Dendritic cell treated with granulocyte-macrophage colony-stimulating factor and Interleukin-4, amounts not matched to agents 40 ng/mL and 50 ng/mL, for 4 days (primary cell): ENCODE data around the gene VTN.

Experiments used
- H3K27ac Mint-ChIP-seq: one replicate; pipeline ENCODE4 v1.8.0; 2022; ENCODE audit warnings: mild to moderate bottlenecking, mixed read lengths
- H3K27me3 Mint-ChIP-seq: one replicate; pipeline ENCODE4 v1.8.0; 2022; ENCODE audit warnings: mild to moderate bottlenecking, mixed read lengths
- H3K36me3 Mint-ChIP-seq: one replicate; pipeline ENCODE4 v1.8.0; 2022; ENCODE audit warnings: low read depth, mixed read lengths
- H3K4me1 Mint-ChIP-seq: one replicate; pipeline ENCODE4 v1.8.0; 2022; ENCODE audit warnings: low read depth, mixed read lengths
- H3K4me3 Mint-ChIP-seq: one replicate; pipeline ENCODE4 v1.8.0; 2022; ENCODE audit warnings: mild to moderate bottlenecking, moderate library complexity, mixed read lengths
- H3K9me3 Mint-ChIP-seq: one replicate; pipeline ENCODE4 v1.8.0; 2022; ENCODE audit warnings: mixed read lengths
- intact Hi-C: fragments of 100-400 bp; cut with micrococcal nuclease; formaldehyde crosslinking; loops from one replicate; pipeline ENCODE4 v1.15.0; 2022

VTN gene, protein sequence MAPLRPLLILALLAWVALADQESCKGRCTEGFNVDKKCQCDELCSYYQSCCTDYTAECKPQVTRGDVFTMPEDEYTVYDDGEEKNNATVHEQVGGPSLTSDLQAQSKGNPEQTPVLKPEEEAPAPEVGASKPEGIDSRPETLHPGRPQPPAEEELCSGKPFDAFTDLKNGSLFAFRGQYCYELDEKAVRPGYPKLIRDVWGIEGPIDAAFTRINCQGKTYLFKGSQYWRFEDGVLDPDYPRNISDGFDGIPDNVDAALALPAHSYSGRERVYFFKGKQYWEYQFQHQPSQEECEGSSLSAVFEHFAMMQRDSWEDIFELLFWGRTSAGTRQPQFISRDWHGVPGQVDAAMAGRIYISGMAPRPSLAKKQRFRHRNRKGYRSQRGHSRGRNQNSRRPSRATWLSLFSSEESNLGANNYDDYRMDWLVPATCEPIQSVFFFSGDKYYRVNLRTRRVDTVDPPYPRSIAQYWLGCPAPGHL

DNA sequence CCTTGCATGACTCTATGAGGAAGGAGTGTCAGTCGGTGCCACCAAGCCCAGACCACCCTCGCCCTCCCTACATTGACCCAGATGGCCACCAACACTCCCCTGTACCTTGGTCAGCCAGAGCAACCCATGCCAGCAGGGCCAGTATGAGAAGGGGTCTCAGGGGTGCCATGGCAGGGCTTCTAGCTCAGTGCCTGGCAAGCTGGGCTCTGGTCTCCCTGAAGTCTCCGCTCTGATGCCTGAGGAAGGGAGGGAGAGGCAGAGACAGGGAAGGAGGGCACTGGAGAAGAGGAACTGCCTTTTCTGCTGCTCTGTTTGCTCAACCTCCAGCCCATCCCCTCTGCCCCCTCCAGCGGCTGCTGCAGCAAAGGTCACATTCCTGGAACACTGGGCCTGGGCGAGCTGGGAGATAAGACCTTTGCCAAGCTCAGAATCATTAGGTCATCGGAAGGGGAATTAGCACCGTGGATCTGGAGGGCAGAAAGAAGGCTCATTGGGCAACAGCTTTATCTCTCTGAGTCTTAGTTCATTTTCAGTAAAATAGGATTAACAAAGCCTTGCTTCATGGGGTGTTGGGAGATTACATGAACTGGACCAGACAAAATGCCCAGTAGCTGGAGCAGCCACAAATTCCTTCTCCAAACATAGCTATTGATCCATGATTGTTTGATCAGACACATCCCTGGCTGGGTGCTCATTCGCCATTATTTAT is at the start of gene VTN:
VTN (minus strand) TSS at position 273 of the 709 bp plus-strand sequence; CDS start at position 169, 104 bp downstream.
- H3K4me1 Mint-ChIP-seq = peaks cover 35% of the 10 kb centered on the region
- intact Hi-C loops = no loop called here
- peak within 1 kb of the TSS; percentile 76 for H3K4me3 Mint-ChIP-seq
- peaks cover 32% of the 10 kb centered on the region for H3K36me3 Mint-ChIP-seq
- H3K27me3 Mint-ChIP-seq = peaks cover 31% of the 10 kb centered on the region
- H3K9me3 Mint-ChIP-seq = no peaks in the 10 kb centered on the region
- H3K27ac Mint-ChIP-seq = peak within 1 kb of the TSS; percentile 28

DNA sequence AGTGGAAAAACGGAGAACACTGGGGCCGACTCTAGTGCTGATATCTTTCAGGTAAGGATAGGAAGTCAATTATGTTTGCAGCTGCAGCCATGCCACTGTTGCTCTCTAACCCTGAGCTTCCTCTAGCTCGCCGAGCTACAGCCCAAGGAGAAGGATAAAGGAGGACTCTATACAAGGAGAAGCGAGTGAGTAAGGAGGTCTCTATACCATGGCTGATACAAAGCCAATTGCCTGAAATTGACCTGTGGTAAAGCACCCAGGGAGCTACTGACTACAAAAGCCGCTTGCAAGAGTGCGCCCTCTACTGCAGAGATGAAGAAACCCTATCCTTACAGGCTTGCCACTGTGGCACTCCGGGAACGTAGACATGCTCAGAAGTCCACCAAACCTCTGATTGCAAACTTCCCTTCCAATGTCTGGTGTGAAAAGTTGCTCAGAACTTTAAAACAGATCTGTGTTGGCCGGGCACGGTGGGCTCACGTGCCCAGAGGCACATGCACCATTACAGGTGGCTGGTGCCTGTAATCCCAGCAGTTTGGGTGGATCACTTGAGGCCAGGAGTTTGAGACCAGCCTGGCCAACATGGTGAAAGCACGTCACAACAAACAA is 46.7 kb upstream of the VTN start:
- no peak overlapping the region for H3K27ac Mint-ChIP-seq
- no peak overlapping the region for H3K4me3 Mint-ChIP-seq
- H3K36me3 Mint-ChIP-seq = no peaks in the 10 kb centered on the region

DNA sequence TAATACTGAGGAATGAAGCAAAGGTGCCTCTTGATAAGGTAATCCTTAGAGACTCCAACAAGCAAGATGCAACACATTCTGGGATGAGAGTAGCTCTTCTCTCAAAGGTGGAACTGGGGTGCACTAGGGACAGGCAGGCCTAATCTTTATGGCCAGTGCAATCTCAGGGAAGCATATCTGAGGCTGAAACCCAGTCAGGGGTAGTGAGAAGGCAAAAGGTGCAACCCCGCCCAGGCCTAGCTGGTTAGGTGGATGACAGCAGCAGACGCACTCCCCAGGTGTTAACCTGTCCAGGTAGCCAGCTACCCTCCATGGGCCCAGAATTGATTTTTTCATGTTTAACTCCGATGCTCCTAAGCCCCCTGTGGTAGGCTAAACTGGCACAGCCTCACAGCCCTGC is 45.8 kb upstream of the VTN start:
- intact Hi-C loops = loop anchor here (5.0 kb wide), 1 partner anchor 34 kb away; no protein-coding TSS in a partner anchor
- Mint-ChIP-seq H3K27ac (no peak overlapping the region), H3K4me1 (peaks cover 8% of the 10 kb centered on the region), H3K9me3 (no peaks in the 10 kb centered on the region), H3K4me3 (no peak overlapping the region), H3K36me3 (no peaks in the 10 kb centered on the region), H3K27me3 (peaks cover 14% of the 10 kb centered on the region)

More for the DNA sequence above, 46.7 kb upstream of the VTN start:
- Mint-ChIP-seq H3K9me3 (no peaks in the 10 kb centered on the region), H3K27me3 (peaks cover 14% of the 10 kb centered on the region), H3K4me1 (peaks cover 8% of the 10 kb centered on the region)
- intact Hi-C loops = loop anchor here (5.0 kb wide), 1 partner anchor 35 kb away; no protein-coding TSS in a partner anchor

- H3K4me3 Mint-ChIP-seq = no peak overlapping the region
- H3K9me3 Mint-ChIP-seq = no peaks in the 10 kb centered on the region
- peaks cover 11% of the 10 kb centered on the region for H3K27me3 Mint-ChIP-seq
- H3K27ac Mint-ChIP-seq = no peak overlapping the region
- peaks cover 8% of the 10 kb centered on the region for H3K4me1 Mint-ChIP-seq
- intact Hi-C loops = no loop called here
- H3K36me3 Mint-ChIP-seq = no peaks in the 10 kb centered on the region
Measured at GRCh38 chr17:28413804-28414203, 43.7 kb upstream of the VTN start.

DNA sequence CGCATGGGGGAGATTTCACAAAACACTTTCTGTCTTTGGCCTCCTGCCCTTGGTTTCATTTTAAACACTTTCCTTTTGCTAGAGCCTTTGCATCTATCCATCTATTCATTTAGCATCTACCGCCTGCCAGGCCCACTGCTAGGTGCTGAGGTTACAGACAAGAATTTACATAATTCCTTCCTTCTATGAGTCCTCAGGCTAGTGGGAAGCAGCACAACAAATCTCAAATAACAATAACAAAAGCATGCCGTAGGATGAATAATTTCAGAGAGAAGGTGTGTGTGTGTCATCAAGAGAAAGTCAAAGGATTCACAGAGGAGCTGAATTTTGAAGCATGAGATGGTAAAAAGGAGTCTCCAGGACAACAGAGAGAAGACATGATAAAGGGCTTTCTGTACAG is 42.0 kb upstream of the VTN start:
- Mint-ChIP-seq H3K9me3 (no peaks in the 10 kb centered on the region), H3K4me3 (no peak overlapping the region), H3K27me3 (peaks cover 14% of the 10 kb centered on the region), H3K27ac (no peak overlapping the region), H3K4me1 (peaks cover 14% of the 10 kb centered on the region), H3K36me3 (no peaks in the 10 kb centered on the region)
- intact Hi-C loops = no loop called here

- Mint-ChIP-seq H3K4me3 (no peak overlapping the region), H3K36me3 (peaks cover 16% of the 10 kb centered on the region), H3K9me3 (no peaks in the 10 kb centered on the region), H3K27me3 (peaks cover 8% of the 10 kb centered on the region), H3K4me1 (peaks cover 40% of the 10 kb centered on the region), H3K27ac (peak overlapping the region; percentile 3)
- intact Hi-C loops = loop anchor here (10.0 kb wide), 1 partner anchor 173 kb away; no protein-coding TSS in a partner anchor
Measured at GRCh38 chr17:28407974-28408306, 37.8 kb upstream of the VTN start.

- intact Hi-C loops = loop anchor here (10.0 kb wide), 1 partner anchor 173 kb away; no protein-coding TSS in a partner anchor
- Mint-ChIP-seq H3K4me1 (peaks cover 46% of the 10 kb centered on the region), H3K36me3 (peaks cover 22% of the 10 kb centered on the region), H3K4me3 (no peak overlapping the region), H3K27ac (no peak overlapping the region), H3K9me3 (no peaks in the 10 kb centered on the region), H3K27me3 (peaks cover 6% of the 10 kb centered on the region)
Measured at GRCh38 chr17:28407130-28407973, 37.2 kb upstream of the VTN start.

GRCh38 chr17:28406473-28406814 is 36.3 kb upstream of the VTN start:
- peaks cover 7% of the 10 kb centered on the region for H3K27me3 Mint-ChIP-seq
- H3K27ac Mint-ChIP-seq = no peak overlapping the region
- intact Hi-C loops = loop anchor here (10.0 kb wide), 1 partner anchor 172 kb away; no protein-coding TSS in a partner anchor
- peaks cover 52% of the 10 kb centered on the region for H3K4me1 Mint-ChIP-seq
- peak overlapping the region; percentile 86 for H3K4me3 Mint-ChIP-seq
- peaks cover 29% of the 10 kb centered on the region for H3K36me3 Mint-ChIP-seq
- no peaks in the 10 kb centered on the region for H3K9me3 Mint-ChIP-seq

DNA sequence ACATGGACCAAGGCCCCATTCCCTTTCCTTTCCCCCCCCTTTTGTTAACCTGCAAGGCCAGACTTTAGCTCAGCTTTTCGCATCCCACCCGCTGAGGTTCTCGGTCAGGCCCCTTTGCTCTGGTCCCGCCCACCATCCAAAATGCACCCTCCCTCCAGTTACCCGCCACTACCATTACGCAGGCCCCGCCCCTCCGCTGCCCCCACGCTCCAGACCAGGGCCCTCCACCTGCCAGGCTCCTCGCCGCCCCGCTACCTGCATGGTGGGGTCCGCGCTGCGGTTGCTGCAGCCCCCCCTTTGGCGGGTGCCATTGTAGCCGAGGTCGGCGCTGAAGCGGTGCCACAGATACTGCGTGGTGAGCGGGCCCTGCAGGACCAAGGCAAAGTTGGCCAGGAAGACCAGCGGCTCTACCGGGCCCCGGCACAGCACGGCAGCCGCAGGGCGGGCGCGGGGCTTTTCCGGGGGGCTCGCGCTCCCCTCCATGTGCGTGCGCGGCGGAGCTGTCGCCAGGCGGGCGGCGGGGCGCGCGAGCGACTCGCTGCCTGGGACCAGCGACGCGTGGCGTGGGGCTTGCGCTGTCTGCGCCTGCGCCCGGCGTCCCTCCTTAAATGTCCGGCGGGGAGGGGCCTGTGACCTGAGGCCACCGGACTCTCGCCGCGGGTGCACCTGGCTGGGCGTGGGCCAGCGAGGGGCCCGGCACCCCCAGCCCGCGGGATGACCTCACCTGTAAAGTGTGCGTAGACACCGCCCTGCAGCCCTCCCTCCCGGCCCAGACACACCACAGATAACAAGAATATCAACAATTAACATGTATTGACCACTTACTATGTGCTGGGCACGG is 35.7 kb upstream of the VTN start, which contains the start of gene SLC46A1:
SLC46A1 (minus strand) TSS at position 581 of the 841 bp plus-strand sequence; CDS start at position 483, 98 bp downstream.
- Mint-ChIP-seq H3K27me3 (peaks cover 7% of the 10 kb centered on the region), H3K4me3 (peak within 1 kb of the TSS; percentile 86), H3K4me1 (peaks cover 57% of the 10 kb centered on the region), H3K36me3 (peaks cover 34% of the 10 kb centered on the region), H3K9me3 (no peaks in the 10 kb centered on the region), H3K27ac (peak within 1 kb of the TSS; percentile 74)
- intact Hi-C loops = loop anchor here (10.0 kb wide), 1 partner anchor 171 kb away; no protein-coding TSS in a partner anchor

DNA sequence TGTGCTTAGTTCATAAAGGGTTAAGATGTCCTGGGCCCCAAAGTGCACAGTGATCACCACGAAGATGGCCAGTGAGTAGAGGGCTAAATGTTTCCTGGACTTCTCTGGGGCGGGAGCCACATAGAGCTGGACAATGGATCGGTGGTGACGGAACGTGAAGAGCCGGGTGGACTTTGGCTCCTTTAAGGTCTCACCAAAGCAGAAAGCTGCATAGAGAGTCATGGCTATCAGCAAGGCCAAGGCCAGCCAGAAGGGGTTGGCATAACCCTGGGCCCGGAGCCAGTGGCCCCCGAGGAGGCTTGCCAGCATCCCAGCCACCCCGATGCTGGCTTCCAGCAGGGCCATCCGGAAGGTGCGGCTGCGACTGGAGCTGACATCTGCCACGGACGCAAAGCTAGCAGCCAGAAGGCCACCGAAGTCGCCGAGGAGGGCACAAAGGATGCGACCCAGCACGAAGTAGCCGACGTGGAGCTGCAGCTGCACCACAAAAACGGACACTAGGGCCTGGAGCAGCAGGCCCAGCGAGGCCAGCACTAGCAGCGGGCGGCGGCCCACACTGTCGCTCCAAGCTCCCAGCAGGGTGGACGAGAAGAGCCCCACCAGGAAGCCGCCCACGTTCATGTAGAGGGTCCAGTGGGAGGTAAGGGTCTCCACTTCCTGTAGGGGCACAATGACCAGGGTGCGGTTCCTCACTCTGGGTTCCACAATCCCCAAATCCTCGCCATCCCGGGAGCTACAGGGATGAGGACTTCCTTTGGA is 34.9 kb upstream of the VTN start:
- peaks cover 42% of the 10 kb centered on the region for H3K36me3 Mint-ChIP-seq
- intact Hi-C loops = loop anchor here (10.0 kb wide), 1 partner anchor 170 kb away; no protein-coding TSS in a partner anchor
- H3K9me3 Mint-ChIP-seq = no peaks in the 10 kb centered on the region
- H3K4me1 Mint-ChIP-seq = peaks cover 64% of the 10 kb centered on the region
- peak overlapping the region; percentile 86 for H3K4me3 Mint-ChIP-seq
- H3K27me3 Mint-ChIP-seq = peaks cover 7% of the 10 kb centered on the region
- peak overlapping the region; percentile 74 for H3K27ac Mint-ChIP-seq

- Mint-ChIP-seq H3K27ac (peak overlapping the region; percentile 74), H3K27me3 (peaks cover 7% of the 10 kb centered on the region), H3K36me3 (peaks cover 48% of the 10 kb centered on the region), H3K4me3 (peak overlapping the region; percentile 86), H3K9me3 (no peaks in the 10 kb centered on the region), H3K4me1 (peaks cover 66% of the 10 kb centered on the region)
- intact Hi-C loops = loop anchor here (10.0 kb wide), 1 partner anchor 170 kb away; no protein-coding TSS in a partner anchor
Measured at GRCh38 chr17:28404461-28404811, 34.3 kb upstream of the VTN start.

DNA sequence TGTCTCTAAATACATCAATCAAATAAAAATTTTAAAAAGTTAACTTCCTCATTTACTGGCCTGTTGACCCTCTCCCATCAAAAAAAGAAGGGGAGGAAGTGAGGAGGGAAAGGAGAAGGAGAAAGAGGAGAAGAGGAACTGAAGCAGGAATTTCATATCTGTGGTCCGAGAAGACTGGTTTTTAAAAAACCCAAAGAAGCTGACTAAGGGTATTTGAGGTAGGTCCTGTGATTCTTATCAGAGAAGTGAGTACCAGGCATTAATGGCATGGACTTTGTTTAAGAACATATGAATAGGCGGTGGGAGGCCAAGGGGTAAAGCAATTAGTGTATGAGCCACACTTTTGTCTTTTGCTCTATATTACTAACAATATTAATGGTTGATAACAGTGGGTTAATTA is 33.9 kb upstream of the VTN start:
- H3K36me3 Mint-ChIP-seq = peaks cover 52% of the 10 kb centered on the region
- peaks cover 7% of the 10 kb centered on the region for H3K27me3 Mint-ChIP-seq
- H3K4me3 Mint-ChIP-seq = peak overlapping the region; percentile 86
- intact Hi-C loops = loop anchor here (10.0 kb wide), 1 partner anchor 169 kb away; no protein-coding TSS in a partner anchor
- peaks cover 70% of the 10 kb centered on the region for H3K4me1 Mint-ChIP-seq
- H3K9me3 Mint-ChIP-seq = no peaks in the 10 kb centered on the region
- H3K27ac Mint-ChIP-seq = peak overlapping the region; percentile 74
